Measurements from ENCODE around the gene KDM1A.
A peak's percentile ranks its signal among the peaks of the same experiment; 100 is the strongest.

KDM1A gene

GRCh38 chr1:23079025-23079424, 59.8 kb downstream of the KDM1A start:
- no peak for DNase-seq

DNA sequence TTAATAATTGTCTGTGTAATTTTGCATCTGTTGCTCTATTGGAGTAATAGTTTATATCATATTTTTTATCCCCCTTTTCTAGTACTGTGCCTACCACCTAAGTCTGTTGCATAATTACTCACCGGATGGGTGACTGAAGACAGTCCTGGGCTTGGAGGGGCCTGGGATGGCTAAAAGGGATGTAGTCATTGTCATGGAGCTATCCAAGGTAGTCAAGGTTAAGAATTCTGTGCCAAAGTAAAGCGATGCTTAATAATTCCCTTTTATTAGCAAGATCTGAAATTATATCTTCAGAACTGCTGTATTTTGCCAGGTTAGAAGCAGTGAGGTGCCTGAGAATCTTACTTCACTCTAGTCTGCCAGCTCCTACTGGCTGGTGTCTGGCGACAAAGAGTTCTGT, 61.6 kb downstream of the KDM1A start:
- DNase-seq, result no peak

GRCh38 chr1:23081376-23081775, 62.1 kb downstream of the KDM1A start:
- no peak for DNase-seq

DNA sequence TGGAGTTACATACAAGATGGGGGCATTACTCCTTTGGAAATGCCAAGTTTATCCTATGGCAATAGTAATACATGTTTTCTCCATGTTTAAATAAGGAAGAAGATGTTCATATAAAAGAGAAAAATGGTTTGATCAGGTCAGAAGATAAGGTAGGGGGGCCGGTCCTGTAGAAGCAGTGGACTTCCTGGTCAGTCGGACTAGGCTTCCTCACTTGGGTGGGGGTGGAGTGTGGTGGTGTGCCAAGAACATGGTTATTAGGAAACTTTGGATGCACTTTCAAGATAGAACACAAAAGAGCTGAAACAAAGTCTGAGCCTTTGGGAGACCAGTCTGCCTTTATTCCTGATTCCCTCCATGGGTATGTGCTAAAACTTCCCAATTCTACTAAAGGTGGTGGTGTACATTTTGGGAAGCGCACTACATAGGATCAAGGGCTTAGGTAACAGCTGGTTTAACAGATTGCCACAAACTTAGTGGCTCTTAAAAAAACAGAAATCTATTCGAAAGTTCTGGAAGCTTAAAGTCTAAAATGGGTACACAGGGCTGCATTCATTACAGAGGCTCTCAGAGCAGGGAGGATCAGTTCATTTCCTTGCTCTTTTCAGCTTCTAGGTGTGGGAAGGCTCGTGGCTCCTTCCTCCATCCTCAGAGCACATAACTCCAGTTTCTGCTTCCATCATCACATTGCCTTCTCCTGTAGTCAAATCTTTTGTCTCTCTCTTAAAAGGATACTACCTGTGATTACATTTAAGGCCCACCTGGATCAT, 64.6 kb downstream of the KDM1A start:
- DNase-seq, result no peak

GRCh38 chr1:23084880-23085279, 65.6 kb downstream of the KDM1A start:
- DNase-seq, result no peak

DNA sequence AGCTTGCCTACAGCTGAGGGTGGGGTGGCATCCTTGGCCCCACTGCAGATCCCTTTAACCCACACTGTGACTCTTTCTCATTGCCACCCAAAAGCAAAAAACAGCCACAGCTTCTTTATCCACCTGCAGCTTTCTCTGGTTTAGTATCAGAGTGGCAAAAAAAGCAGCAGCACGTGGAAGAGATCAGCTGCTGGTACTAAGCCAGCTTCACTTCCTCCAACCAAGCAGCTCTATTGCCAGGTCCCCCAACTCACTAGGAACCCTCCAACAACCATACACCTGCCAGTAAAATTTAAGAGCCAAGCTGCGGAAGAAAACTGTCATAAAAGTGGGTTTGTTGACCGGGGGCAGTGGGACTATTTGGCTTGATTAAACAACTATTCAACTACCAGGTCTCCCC, 66.4 kb downstream of the KDM1A start:
- no peak for DNase-seq

- no peak for DNase-seq
Observed at GRCh38 chr1:23088027-23088426, 68.8 kb downstream of the KDM1A start.

DNA sequence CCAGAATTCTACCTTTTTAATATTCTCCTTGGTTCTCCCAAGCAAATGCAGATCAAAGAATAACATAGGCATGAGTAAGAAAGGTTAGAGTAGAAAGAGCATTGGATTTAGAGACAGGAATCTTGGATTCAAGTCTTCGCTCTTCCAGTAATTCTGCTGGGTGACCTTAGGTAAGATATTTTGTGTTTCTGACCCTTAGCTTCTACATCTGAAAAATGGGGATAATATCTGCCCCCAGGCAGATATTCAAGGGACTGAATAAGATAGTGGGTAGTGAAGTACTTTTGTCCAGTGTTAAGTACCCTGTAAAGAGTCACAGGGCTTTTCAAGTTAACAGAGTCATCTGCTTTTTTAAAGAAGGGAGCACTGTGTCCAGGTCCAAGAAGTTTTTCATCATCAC, 70.8 kb downstream of the KDM1A start:
- no peak for DNase-seq

GRCh38 chr1:23091545-23091944, 72.3 kb downstream of the KDM1A start:
- no peak for DNase-seq

DNA sequence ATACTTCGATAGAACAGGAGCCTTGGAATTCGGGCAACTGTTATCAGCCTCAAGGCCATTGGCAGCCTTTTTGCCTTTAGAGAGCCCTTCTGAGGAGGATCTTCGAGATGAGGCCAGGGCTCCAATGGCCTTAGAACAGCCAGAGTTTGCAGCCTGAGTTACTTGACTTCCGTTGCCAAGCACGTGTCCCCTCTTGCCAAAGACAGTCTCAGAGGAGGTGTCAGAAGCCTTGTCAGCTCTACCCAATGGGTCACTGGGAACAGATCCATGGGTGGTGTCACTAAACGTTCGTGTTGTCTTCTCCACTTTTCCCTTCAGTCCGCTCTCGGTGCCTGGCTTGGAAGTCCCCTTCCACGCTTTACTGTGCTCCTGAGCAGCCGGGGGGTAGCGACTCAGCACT, 73.2 kb downstream of the KDM1A start:
- no peak for DNase-seq

DNA sequence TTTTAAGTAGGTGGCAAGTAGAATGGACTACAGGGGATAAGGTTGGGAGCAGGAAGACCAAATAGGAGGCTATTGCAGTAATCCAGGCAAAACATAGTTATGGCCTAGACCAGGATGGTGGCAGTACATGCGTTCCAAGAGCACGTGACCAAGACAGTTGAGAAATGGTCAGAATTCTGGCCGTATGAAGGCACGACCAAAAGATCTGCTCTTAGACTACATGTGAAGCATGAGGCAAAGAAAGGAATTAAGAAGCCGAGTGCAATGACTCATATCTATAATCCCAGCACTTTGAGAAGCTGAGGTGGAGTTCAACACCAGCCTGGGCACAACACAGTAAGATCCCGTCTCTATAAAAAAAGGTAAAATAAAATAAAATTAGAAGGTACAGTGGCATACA, 78.0 kb downstream of the KDM1A start:
- DNase-seq, result no peak

DNA sequence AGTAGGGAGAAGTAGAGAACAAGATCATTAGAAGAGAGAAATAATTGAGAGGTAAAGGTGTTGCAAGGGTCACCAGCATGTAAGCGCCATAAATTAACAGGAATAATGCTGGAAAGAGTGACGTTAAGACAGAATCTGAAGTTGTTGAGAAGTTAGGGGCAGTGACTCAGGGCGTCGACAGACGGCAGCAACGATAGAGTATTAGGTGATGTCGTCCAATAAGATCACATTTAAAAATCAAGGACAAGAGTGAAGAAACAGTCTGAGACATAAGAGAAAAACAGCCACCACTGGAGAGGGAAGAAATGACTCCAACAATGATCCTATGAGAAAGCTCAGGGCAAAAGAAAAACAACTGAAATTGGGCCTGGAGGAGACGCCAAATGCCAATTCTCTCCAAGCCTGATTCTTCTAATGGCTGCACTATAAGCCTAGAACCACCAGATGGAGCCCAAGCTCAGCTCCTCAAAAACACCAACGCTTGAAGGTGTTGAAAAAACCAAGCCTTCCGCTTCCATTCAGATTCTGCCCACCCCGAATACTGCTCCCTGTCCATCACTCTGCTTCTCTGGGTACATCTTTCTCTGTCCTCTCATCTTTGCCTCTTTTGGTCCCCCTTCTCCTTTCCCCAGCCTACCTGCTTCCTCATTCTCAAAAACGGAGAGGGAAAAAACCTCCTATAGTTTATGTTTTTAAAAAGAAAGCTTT, 79.3 kb downstream of the KDM1A start:
- peak; percentile 64 for DNase-seq

DNA sequence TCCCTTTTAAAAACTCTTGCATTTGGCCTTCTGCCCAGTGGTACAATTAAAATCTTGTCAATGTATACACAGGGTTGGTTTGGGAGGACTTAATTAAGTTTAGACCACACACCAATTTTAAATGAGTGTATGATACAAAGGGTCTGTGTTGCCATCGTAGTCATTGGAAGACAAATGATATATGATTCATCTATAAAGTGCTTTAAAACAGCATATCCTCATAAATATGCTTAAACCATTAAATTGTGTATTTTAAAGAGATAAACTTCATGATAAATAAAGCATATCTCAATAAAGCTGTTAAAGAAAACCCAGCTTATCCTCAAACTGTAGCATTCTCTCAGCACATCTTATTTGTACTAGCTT, 79.9 kb downstream of the KDM1A start:
- no peak for DNase-seq

- peak; percentile 81 for DNase-seq
Observed at GRCh38 chr1:23100074-23100748, 80.9 kb downstream of the KDM1A start.

DNA sequence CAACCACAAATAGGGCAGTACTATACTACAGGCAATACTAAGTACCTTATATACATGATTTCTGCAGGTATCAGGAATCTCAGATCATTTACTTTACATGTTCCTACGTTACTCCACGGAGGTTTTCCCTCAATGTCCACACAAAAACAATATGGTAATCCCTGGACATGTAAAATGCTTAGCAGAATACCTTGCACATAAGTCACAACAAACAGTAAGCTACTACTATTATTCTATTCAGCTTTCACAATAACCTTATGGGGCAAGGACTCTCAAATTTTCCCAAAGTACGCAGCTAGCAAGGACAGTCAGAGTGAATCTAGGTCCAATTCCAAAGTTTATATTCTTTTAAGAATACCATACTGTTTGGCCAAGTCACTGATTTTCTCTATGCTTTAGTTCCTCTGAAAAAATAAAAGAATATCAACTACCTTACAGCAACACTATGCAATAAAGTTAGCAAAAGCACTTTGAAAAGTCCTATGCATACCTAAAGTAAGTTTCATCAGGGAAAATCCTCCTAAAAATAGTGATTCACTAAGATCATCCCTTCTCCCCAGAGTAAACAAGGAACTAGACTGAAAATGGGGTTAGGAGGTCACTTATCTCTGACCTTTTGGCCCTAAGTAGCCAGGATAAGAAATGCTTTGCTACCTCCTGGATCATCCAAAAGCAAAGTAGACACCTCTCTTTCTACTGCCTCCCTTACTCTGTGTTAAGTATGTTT, 82.0 kb downstream of the KDM1A start:
- DNase-seq, result no peak

GRCh38 chr1:23101887-23102286, 82.6 kb downstream of the KDM1A start:
- DNase-seq, result no peak

DNA sequence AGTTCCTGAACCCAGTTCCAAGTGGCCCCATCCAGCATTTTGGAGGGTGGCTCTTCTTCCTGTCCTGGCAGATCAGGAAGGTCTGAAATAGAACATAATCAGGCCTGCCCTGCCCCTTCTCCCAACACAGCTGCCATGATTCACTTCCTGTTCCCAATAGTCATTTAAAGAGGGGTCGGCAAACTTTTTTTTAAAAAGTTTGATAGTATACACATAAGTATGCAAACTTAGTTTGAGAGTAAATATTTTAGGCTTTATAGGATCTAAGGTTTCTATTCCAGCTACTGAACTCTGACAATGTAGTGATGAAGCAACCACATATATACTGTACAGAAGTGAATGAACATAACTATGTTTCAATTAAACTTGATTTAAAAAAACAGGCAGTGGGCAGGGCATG, 83.0 kb downstream of the KDM1A start:
- DNase-seq, result no peak

DNA sequence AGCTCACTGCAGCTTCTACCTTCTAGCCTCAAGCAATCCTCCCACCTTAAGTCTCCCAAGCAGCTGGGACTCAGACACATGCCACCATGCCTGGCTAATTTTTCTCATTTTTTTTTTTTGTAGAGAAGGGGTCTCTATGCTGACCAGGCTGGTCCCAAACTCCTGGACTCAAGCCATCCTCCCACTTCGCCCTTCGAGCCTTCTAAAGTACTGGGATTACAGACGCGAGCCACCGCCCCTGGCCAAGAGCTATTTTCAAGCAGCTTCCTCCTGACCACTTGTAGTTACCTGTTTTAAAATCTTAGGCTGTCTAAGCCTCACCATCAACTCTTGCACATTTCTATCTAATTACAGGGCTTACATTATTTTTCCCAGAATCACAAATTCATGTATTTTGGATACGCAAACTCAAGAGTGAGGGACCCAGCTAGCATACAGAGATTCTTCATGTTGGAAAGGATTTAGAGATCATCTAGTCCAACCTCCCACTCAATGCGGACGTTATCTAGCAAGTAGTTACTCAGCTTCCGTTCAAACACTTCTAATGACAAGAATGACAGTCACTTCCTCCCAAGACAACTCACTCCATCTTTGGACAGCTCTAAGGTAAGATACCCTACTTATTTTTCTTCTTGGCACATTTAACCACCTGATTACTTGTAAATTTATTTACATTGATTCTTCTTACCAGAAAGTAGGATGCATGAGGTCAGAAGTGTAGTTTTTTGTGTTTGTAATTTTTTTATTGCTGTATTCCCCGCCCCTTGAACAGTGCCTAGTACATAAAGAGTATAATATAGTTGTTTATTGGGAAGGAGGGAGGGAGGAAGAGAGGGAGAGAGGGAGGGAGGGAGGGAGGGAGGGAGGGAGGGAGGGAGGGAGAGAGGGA, 84.0 kb downstream of the KDM1A start:
- DNase-seq, result no peak

GRCh38 chr1:23108918-23109533, 89.8 kb downstream of the KDM1A start:
- DNase-seq, result no peak

GRCh38 chr1:23110391-23110790, 91.1 kb downstream of the KDM1A start:
- DNase-seq, result no peak

DNA sequence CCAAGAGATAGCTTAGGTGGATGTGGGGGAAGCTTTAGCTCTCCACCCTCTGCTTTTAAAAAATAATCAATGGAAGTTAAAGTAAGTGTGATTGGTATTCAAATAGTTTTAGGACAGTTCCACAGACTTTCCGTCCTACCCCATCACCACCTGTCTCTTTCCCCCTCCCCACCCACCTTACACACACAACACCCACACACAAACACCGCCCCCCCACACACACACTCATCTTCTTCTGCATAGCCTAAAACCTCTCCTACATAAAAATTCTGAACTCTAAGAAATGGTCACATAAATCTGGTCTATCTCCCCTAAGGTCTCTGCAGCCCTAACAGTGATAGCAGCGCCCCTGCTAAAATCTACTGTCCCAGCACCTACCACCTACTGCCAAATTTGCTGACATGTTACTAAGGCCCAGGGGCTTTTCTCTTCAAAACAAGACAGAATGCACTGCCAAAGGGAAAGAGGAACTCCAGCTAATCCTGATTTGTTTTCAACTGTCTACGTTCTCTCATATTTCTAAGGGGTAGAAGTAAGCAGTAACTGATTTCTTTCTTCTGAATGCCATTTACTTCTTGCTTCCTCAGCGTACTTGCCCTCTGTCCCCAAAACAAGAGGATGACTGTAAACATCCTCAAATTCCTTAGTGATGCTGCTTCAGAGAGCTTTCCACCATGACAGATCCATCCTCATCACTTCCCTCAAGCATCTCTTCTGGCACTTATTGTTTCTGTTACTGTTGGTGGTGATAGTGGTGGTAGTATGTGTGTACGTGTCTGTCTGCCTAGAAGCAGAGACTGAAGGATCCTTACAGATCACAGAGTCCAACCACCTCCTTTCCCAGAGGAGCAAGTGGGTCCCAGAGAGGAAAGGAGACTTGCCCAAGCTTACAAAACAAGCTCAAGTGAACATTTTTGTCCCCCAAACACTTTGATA, 92.6 kb downstream of the KDM1A start:
- DNase-seq, result no peak
